ENCODE results near the gene ATP8B1. TPM values are rescaled to one million over a fixed set of nuclear protein-coding genes. Genes with fewer than 3 reads are reported as not detected.

The ATP8B1 gene
- total RNA-seq, 2 donors from 2014 or later: 6.0 to 13.0 TPM

GRCh38 chr18:57844319-57844718, 41.2 kb upstream of the ATP8B1 start:
- Histone ChIP-seq H3K36me3 (no peaks in the 10 kb centered on the region), H3K27me3 (no peaks in the 10 kb centered on the region), H3K9me3 (no peaks in the 10 kb centered on the region), H3K27ac (no peak overlapping the region), H3K4me1 (peaks cover 0 to 13% of the 10 kb centered on the region in 2 donors), H3K4me3 (no peak overlapping the region)
- no peak for DNase-seq (ENCODE audit: low spot score)
- TF ChIP-seq CTCF (IDR thresholded peaks at IDR 0.05): no peak

GRCh38 chr18:57843386-57843785, 40.3 kb upstream of the ATP8B1 start:
- peaks cover 0 to 13% of the 10 kb centered on the region in 2 donors for H3K4me1 ChIP-seq
- no peak overlapping the region for H3K27ac ChIP-seq
- no peak overlapping the region for H3K4me3 ChIP-seq
- H3K27me3 ChIP-seq: no peaks in the 10 kb centered on the region
- TF ChIP-seq CTCF (IDR thresholded peaks at IDR 0.05): no peak
- no peaks in the 10 kb centered on the region for H3K36me3 ChIP-seq
- DNase-seq (ENCODE audit: low spot score): no peak
- no peaks in the 10 kb centered on the region for H3K9me3 ChIP-seq

GRCh38 chr18:57841568-57841967, 38.5 kb upstream of the ATP8B1 start:
- H3K9me3 ChIP-seq: no peaks in the 10 kb centered on the region

GRCh38 chr18:57839942-57840381, 36.8 kb upstream of the ATP8B1 start:
- Histone ChIP-seq H3K9me3 (no peaks in the 10 kb centered on the region), H3K27me3 (no peaks in the 10 kb centered on the region), H3K27ac (no peak overlapping the region), H3K4me3 (no peak overlapping the region), H3K4me1 (no peaks in the 10 kb centered on the region), H3K36me3 (no peaks in the 10 kb centered on the region)
- no peak for TF ChIP-seq CTCF (IDR thresholded peaks at IDR 0.05)
- no peak for DNase-seq (ENCODE audit: low spot score)

More at GRCh38 chr18:57841568-57841967, 38.5 kb upstream of the ATP8B1 start:
- Histone ChIP-seq H3K4me1 (peaks cover 0 to 11% of the 10 kb centered on the region in 2 donors), H3K27me3 (no peaks in the 10 kb centered on the region), H3K27ac (no peak overlapping the region), H3K36me3 (no peaks in the 10 kb centered on the region), H3K4me3 (no peak overlapping the region)
- DNase-seq (ENCODE audit: low spot score): no peak
- no peak for TF ChIP-seq CTCF (IDR thresholded peaks at IDR 0.05)

- Histone ChIP-seq H3K4me3 (no peak overlapping the region), H3K27me3 (no peaks in the 10 kb centered on the region), H3K27ac (no peak overlapping the region), H3K36me3 (no peaks in the 10 kb centered on the region), H3K4me1 (peaks cover 0 to 6% of the 10 kb centered on the region in 2 donors), H3K9me3 (no peaks in the 10 kb centered on the region)
- DNase-seq (ENCODE audit: low spot score): no peak
- no peak for TF ChIP-seq CTCF (IDR thresholded peaks at IDR 0.05)
Measured at GRCh38 chr18:57837917-57838548, 34.9 kb upstream of the ATP8B1 start.

GRCh38 chr18:57836557-57836956, 33.4 kb upstream of the ATP8B1 start:
- Histone ChIP-seq H3K27ac (no peak overlapping the region), H3K4me3 (no peak overlapping the region), H3K9me3 (no peaks in the 10 kb centered on the region), H3K4me1 (peaks cover 0 to 6% of the 10 kb centered on the region in 2 donors), H3K27me3 (no peaks in the 10 kb centered on the region), H3K36me3 (no peaks in the 10 kb centered on the region)
- TF ChIP-seq CTCF (IDR thresholded peaks at IDR 0.05): no peak
- DNase-seq (ENCODE audit: low spot score): no peak
